ENCODE data around the gene GRM8.
"Not testable (repeated sequence)": the region's sequence is repeated elsewhere in the genome, so short reads cannot be mapped to it uniquely, and the experiment has no call there.

The GRM8 gene

GRCh38 chr7:126690848-126691751, 561.6 kb downstream of the GRM8 start:
- Histone ChIP-seq H3K4me3 (ENCODE audit: low read depth in 1 of 2, low read length in 2 of 2) (no peak overlapping the region), H3K36me3 (ENCODE audit: control insufficient read depth in 1 of 2, insufficient read depth in 2 of 2, low read length in 2 of 2) (no peaks in the 10 kb centered on the region), H3K9me3 (ENCODE audit: control insufficient read depth in 1 of 2, low read length in 2 of 2) (peaks cover 0 to 8% of the 10 kb centered on the region in 2 donors), H3K4me1 (ENCODE audit: control insufficient read depth in 1 of 2, insufficient read depth in 2 of 2, low read length in 2 of 2) (no peaks in the 10 kb centered on the region), H3K9ac (ENCODE audit: low read depth in 1 of 2, low read length in 2 of 2) (no peak overlapping the region), H3K27ac (ENCODE audit: low read depth, low read length) (no peak overlapping the region), H3K27me3 (ENCODE audit: control insufficient read depth in 1 of 2, insufficient read depth in 2 of 2, low read length in 2 of 2) (no peaks in the 10 kb centered on the region)

- no peaks in the 10 kb centered on the region for H3K36me3 ChIP-seq (ENCODE audit: control insufficient read depth in 1 of 2, insufficient read depth in 2 of 2, low read length in 2 of 2)
- peaks cover 0 to 13% of the 10 kb centered on the region in 2 donors for H3K9me3 ChIP-seq (ENCODE audit: control insufficient read depth in 1 of 2, low read length in 2 of 2)
- H3K9ac ChIP-seq (ENCODE audit: low read depth in 1 of 2, low read length in 2 of 2) = no peak overlapping the region
- H3K27me3 ChIP-seq (ENCODE audit: control insufficient read depth in 1 of 2, insufficient read depth in 2 of 2, low read length in 2 of 2) = no peaks in the 10 kb centered on the region
- no peak overlapping the region for H3K27ac ChIP-seq (ENCODE audit: low read depth, low read length)
- no peak overlapping the region for H3K4me3 ChIP-seq (ENCODE audit: low read depth in 1 of 2, low read length in 2 of 2)
- H3K4me1 ChIP-seq (ENCODE audit: control insufficient read depth in 1 of 2, insufficient read depth in 2 of 2, low read length in 2 of 2) = no peaks in the 10 kb centered on the region
These were observed 562.6 kb downstream of the GRM8 start for GRCh38 chr7:126690104-126690503.

GRCh38 chr7:126689037-126689436, 563.7 kb downstream of the GRM8 start:
- Histone ChIP-seq H3K27me3 (ENCODE audit: control insufficient read depth in 1 of 2, insufficient read depth in 2 of 2, low read length in 2 of 2) (no peaks in the 10 kb centered on the region), H3K36me3 (ENCODE audit: control insufficient read depth in 1 of 2, insufficient read depth in 2 of 2, low read length in 2 of 2) (no peaks in the 10 kb centered on the region), H3K9ac (ENCODE audit: low read depth in 1 of 2, low read length in 2 of 2) (no peak overlapping the region), H3K27ac (ENCODE audit: low read depth, low read length) (no peak overlapping the region), H3K4me3 (ENCODE audit: low read depth in 1 of 2, low read length in 2 of 2) (no peak overlapping the region), H3K4me1 (ENCODE audit: control insufficient read depth in 1 of 2, insufficient read depth in 2 of 2, low read length in 2 of 2) (no peaks in the 10 kb centered on the region), H3K9me3 (ENCODE audit: control insufficient read depth in 1 of 2, low read length in 2 of 2) (peaks cover 0 to 13% of the 10 kb centered on the region in 2 donors)

- no peak overlapping the region for H3K4me3 ChIP-seq (ENCODE audit: low read depth in 1 of 2, low read length in 2 of 2)
- no peak overlapping the region for H3K9ac ChIP-seq (ENCODE audit: low read depth in 1 of 2, low read length in 2 of 2)
- H3K27ac ChIP-seq (ENCODE audit: low read depth, low read length) = no peak overlapping the region
- no peaks in the 10 kb centered on the region for H3K27me3 ChIP-seq (ENCODE audit: control insufficient read depth in 1 of 2, insufficient read depth in 2 of 2, low read length in 2 of 2)
- H3K9me3 ChIP-seq (ENCODE audit: control insufficient read depth in 1 of 2, low read length in 2 of 2) = peaks cover 0 to 13% of the 10 kb centered on the region in 2 donors
- H3K4me1 ChIP-seq (ENCODE audit: control insufficient read depth in 1 of 2, insufficient read depth in 2 of 2, low read length in 2 of 2) = no peaks in the 10 kb centered on the region
- no peaks in the 10 kb centered on the region for H3K36me3 ChIP-seq (ENCODE audit: control insufficient read depth in 1 of 2, insufficient read depth in 2 of 2, low read length in 2 of 2)
These were observed 566.3 kb downstream of the GRM8 start for GRCh38 chr7:126686474-126686873.

- H3K4me3 ChIP-seq (ENCODE audit: low read depth in 1 of 2, low read length in 2 of 2) = no peak overlapping the region
- H3K9ac ChIP-seq (ENCODE audit: low read depth in 1 of 2, low read length in 2 of 2) = no peak overlapping the region
- H3K27ac ChIP-seq (ENCODE audit: low read depth, low read length) = no peak overlapping the region
- H3K36me3 ChIP-seq (ENCODE audit: control insufficient read depth in 1 of 2, insufficient read depth in 2 of 2, low read length in 2 of 2) = no peaks in the 10 kb centered on the region
- no peaks in the 10 kb centered on the region for H3K27me3 ChIP-seq (ENCODE audit: control insufficient read depth in 1 of 2, insufficient read depth in 2 of 2, low read length in 2 of 2)
- H3K4me1 ChIP-seq (ENCODE audit: control insufficient read depth in 1 of 2, insufficient read depth in 2 of 2, low read length in 2 of 2) = no peaks in the 10 kb centered on the region
- H3K9me3 ChIP-seq (ENCODE audit: control insufficient read depth in 1 of 2, low read length in 2 of 2) = peaks cover 0 to 11% of the 10 kb centered on the region in 2 donors
These were observed 567.1 kb downstream of the GRM8 start for GRCh38 chr7:126685596-126685995.

- Histone ChIP-seq H3K9me3 (ENCODE audit: control insufficient read depth in 1 of 2, low read length in 2 of 2) (peaks cover 0 to 7% of the 10 kb centered on the region in 2 donors), H3K27me3 (ENCODE audit: control insufficient read depth in 1 of 2, insufficient read depth in 2 of 2, low read length in 2 of 2) (no peaks in the 10 kb centered on the region), H3K9ac (ENCODE audit: low read depth in 1 of 2, low read length in 2 of 2) (no peak overlapping the region), H3K36me3 (ENCODE audit: control insufficient read depth in 1 of 2, insufficient read depth in 2 of 2, low read length in 2 of 2) (no peaks in the 10 kb centered on the region), H3K27ac (ENCODE audit: low read depth, low read length) (no peak overlapping the region), H3K4me3 (ENCODE audit: low read depth in 1 of 2, low read length in 2 of 2) (no peak overlapping the region), H3K4me1 (ENCODE audit: control insufficient read depth in 1 of 2, insufficient read depth in 2 of 2, low read length in 2 of 2) (no peaks in the 10 kb centered on the region)
These were observed 567.6 kb downstream of the GRM8 start for GRCh38 chr7:126685018-126685573.

- Histone ChIP-seq H3K4me1 (ENCODE audit: control insufficient read depth in 1 of 2, insufficient read depth in 2 of 2, low read length in 2 of 2) (no peaks in the 10 kb centered on the region), H3K9ac (ENCODE audit: low read depth in 1 of 2, low read length in 2 of 2) (no peak overlapping the region), H3K27me3 (ENCODE audit: control insufficient read depth in 1 of 2, insufficient read depth in 2 of 2, low read length in 2 of 2) (no peaks in the 10 kb centered on the region), H3K27ac (ENCODE audit: low read depth, low read length) (no peak overlapping the region), H3K36me3 (ENCODE audit: control insufficient read depth in 1 of 2, insufficient read depth in 2 of 2, low read length in 2 of 2) (no peaks in the 10 kb centered on the region), H3K4me3 (ENCODE audit: low read depth in 1 of 2, low read length in 2 of 2) (no peak overlapping the region), H3K9me3 (ENCODE audit: control insufficient read depth in 1 of 2, low read length in 2 of 2) (peaks cover 0 to 5% of the 10 kb centered on the region in 2 donors)
These were observed 570.6 kb downstream of the GRM8 start for GRCh38 chr7:126682176-126682575.

DNA sequence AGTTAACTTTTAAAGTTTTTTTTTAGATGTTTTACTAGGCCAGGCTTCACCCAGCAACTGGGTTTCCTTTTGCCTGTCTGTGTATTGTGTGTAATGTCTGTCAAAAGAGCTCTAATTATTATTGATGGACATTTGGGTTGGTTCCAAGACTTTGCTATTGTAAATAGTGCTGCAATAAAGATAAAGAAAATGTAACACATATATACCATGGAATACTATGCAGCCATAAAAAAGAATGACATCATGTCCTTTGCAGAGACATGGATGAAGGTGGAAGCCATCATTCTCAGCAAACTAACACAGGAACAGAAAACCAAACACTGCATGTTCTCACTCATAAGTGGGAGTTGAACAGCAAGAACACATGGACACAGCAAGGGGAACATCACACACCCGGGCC, 584.0 kb downstream of the GRM8 start:
- not testable (repeated sequence) for H3K36me3 ChIP-seq (ENCODE audit: control insufficient read depth in 1 of 2, insufficient read depth in 2 of 2, low read length in 2 of 2); H3K4me3 ChIP-seq (ENCODE audit: low read depth in 1 of 2, low read length in 2 of 2); H3K9ac ChIP-seq (ENCODE audit: low read depth in 1 of 2, low read length in 2 of 2); H3K4me1 ChIP-seq (ENCODE audit: control insufficient read depth in 1 of 2, insufficient read depth in 2 of 2, low read length in 2 of 2); H3K27me3 ChIP-seq (ENCODE audit: control insufficient read depth in 1 of 2, insufficient read depth in 2 of 2, low read length in 2 of 2); H3K9me3 ChIP-seq (ENCODE audit: control insufficient read depth in 1 of 2, low read length in 2 of 2); H3K27ac ChIP-seq (ENCODE audit: low read depth, low read length)

DNA sequence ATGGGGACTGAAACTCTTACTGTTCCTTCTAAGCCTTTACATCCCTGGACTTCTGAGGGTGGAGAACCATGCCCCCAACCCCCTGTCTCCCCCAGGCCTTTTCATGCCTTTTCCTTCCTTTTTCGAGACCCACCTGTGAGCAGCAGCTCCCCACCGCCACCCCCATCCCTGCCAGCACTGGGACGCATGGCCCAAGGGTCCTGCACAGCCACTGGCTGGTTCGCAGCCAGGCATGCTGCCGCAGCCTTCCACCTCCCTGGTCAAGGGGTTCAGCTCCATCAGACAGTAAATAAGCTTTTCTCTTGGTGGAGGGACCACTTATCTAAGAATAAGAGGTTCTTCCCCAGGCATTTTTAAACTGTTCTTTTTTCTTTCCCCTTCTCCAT, 584.4 kb downstream of the GRM8 start:
- no peaks in the 10 kb centered on the region for H3K4me1 ChIP-seq (ENCODE audit: control insufficient read depth in 1 of 2, insufficient read depth in 2 of 2, low read length in 2 of 2)
- H3K27ac ChIP-seq (ENCODE audit: low read depth, low read length) = no peak overlapping the region
- H3K9me3 ChIP-seq (ENCODE audit: control insufficient read depth in 1 of 2, low read length in 2 of 2) = peaks cover 6% of the 10 kb centered on the region in 2 donors
- H3K27me3 ChIP-seq (ENCODE audit: control insufficient read depth in 1 of 2, insufficient read depth in 2 of 2, low read length in 2 of 2) = no peaks in the 10 kb centered on the region
- H3K36me3 ChIP-seq (ENCODE audit: control insufficient read depth in 1 of 2, insufficient read depth in 2 of 2, low read length in 2 of 2) = no peaks in the 10 kb centered on the region
- H3K4me3 ChIP-seq (ENCODE audit: low read depth in 1 of 2, low read length in 2 of 2) = no peak overlapping the region
- no peak overlapping the region for H3K9ac ChIP-seq (ENCODE audit: low read depth in 1 of 2, low read length in 2 of 2)

DNA sequence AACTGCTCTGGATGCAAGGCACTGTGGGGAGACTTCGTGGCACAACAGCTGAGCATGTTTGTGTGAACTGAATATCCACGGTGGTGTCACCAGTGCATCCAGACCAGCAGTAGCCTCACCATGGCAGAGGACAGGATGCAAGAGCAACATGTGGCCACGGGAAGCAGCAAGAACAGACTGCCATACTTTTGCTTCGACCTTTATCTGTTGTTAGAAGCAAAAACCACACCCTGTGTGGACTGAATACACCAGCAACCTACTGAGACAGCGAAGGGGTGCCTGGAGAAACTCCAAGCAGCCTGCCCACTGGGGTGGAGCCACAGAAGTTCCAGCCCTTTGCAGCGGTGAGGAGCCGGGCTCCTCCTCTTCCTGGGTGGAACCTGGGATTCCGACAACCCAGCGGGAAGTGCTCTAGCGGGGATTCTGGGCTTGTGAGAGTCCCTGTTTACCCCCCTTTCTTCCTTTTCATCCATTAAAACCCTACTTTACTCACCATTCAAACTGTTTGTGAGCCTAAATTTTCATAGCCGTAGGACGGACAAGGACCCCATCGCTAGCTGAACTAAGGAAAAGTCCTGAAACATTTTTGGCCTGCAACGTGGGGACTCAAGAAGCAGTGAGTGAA, 584.9 kb downstream of the GRM8 start:
- Histone ChIP-seq H3K9ac (ENCODE audit: low read depth in 1 of 2, low read length in 2 of 2) (no peak overlapping the region), H3K4me3 (ENCODE audit: low read depth in 1 of 2, low read length in 2 of 2) (no peak overlapping the region), H3K36me3 (ENCODE audit: control insufficient read depth in 1 of 2, insufficient read depth in 2 of 2, low read length in 2 of 2) (no peaks in the 10 kb centered on the region), H3K27ac (ENCODE audit: low read depth, low read length) (no peak overlapping the region), H3K27me3 (ENCODE audit: control insufficient read depth in 1 of 2, insufficient read depth in 2 of 2, low read length in 2 of 2) (no peaks in the 10 kb centered on the region), H3K9me3 (ENCODE audit: control insufficient read depth in 1 of 2, low read length in 2 of 2) (peaks cover 6% of the 10 kb centered on the region in 2 donors), H3K4me1 (ENCODE audit: control insufficient read depth in 1 of 2, insufficient read depth in 2 of 2, low read length in 2 of 2) (no peaks in the 10 kb centered on the region)

Measured in duodenal mucosa (tissue), 2 donors.